ENCODE results near the gene ADGRB3. TPM values are rescaled to one million over a fixed set of nuclear protein-coding genes. Genes with fewer than 3 reads are reported as not detected.

ADGRB3 gene
- total and polyA plus RNA-seq, 10 of the 15 experiments (the other 5 are each of a cell fraction or from before 2014, with no cell fraction given), result 0.03 to 0.06 TPM; not detected in 8

- Histone ChIP-seq H3K79me2 (ENCODE audit: control insufficient read depth, insufficient read depth, low read length) (no peaks in the 10 kb centered on the region), H3K4me2 (ENCODE audit: control insufficient read depth, insufficient read depth) (no peak overlapping the region), H3K9ac (ENCODE audit: control insufficient read depth, insufficient read depth, low read length) (no peak overlapping the region), H3K36me3 (ENCODE audit: control insufficient read depth in 2 of 2, insufficient read depth in 2 of 2, low read length in 1 of 2) (no peaks in the 10 kb centered on the region), H3K9me3 (replicated peaks; ENCODE audit: control insufficient read depth, insufficient read depth, low read length) (no peaks in the 10 kb centered on the region), H3K4me3 (no peak overlapping the region), H3K27ac (ENCODE audit: control insufficient read depth, insufficient read depth) (no peak overlapping the region), H2AFZ (ENCODE audit: control insufficient read depth, low read depth, low read length) (no peak overlapping the region), H3K27me3 (replicated peaks in 1 of 2; ENCODE audit: control insufficient read depth in 2 of 2, insufficient read depth in 2 of 2, low read length in 1 of 2) (no peaks in the 10 kb centered on the region), H3K4me1 (ENCODE audit: control insufficient read depth, insufficient read depth, low read length) (no peaks in the 10 kb centered on the region), H4K20me1 (ENCODE audit: control insufficient read depth, insufficient read depth) (no peaks in the 10 kb centered on the region)
- no peak for TF ChIP-seq SMAD1 (IDR thresholded peaks at IDR 0.05; ENCODE audit: low read depth, partially characterized antibody)
- TF ChIP-seq BRCA1 (IDR thresholded peaks at IDR 0.05; ENCODE audit: low read depth, low read length), result no peak
- no peak for TF ChIP-seq ZNF592 (IDR thresholded peaks at IDR 0.05)
- no peak for TF ChIP-seq NR2F1 (conservative IDR thresholded peaks at IDR 0.05)
- no peak for TF ChIP-seq CEBPB (IDR thresholded peaks at IDR 0.05; ENCODE audit: borderline replicate concordance in 1 of 2, low read depth in 2 of 2, low read length in 2 of 2)
- no peak for TF ChIP-seq CHD1 (IDR thresholded peaks at IDR 0.05; ENCODE audit: low read depth, low read length)
- in situ Hi-C loops (cut with MboI) (no loop called here), intact Hi-C loops (cut with micrococcal nuclease; ENCODE audit: unreplicated experiment) (no loop called here)
- RAD21 ChIA-PET (ENCODE audit: unreplicated experiment), result no interaction called here
- no TSS peak for BruUV-seq (replicated peaks)
- DNase-seq (ENCODE audit: low read depth, low spot score) (no peak), ATAC-seq (no peak), FAIRE-seq (no peak)
- CTCF ChIA-PET, result no interaction called here
- POLR2A ChIA-PET, result no interaction called here
- SMC1A ChIA-PET (ENCODE audit: uncharacterized antibody, unreplicated experiment), result no interaction called here
Measured at GRCh38 chr6:68826501-68826900, 191.4 kb downstream of the ADGRB3 start.
